Measurements from ENCODE around the gene RASSF7.

GRCh38 chr11:612961-613300, 52.2 kb downstream of the RASSF7 start:
- TF ChIP-seq CTCF (IDR thresholded peaks at IDR 0.05; ENCODE audit: insufficient read depth, low read length, poor library complexity, severe bottlenecking): no peak
- TF ChIP-seq EZH2phosphoT487 (conservative IDR thresholded peaks at IDR 0.05; ENCODE audit: low read length): no peak
